ENCODE measurements around the gene FUBP3.

FUBP3 gene

DNA sequence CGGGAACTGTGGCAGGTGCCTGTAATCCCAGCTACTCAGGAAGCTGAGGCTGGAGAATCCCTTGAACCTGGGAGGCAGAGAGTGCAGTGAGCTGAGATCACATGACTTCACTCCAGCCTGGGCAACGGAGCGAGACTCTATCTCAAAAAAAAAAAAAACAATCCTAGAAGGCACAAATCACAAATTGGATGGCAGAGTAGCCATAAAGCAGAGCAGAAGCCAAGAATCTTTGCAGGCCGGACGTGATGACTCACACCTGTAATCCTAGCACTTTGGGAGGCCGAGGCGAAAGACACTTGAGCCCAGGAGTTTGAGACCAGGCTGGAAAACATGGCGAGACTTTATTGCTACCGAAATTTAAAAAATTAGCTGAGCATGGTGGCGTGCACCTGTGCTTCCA is 9.2 kb upstream of the FUBP3 start:
- ChIA-PET POLR2A (no interaction called here), CTCF (no interaction called here)
- DNase-seq (ENCODE audit: extremely low spot score): no peak
- TF ChIP-seq, protein P1, sequence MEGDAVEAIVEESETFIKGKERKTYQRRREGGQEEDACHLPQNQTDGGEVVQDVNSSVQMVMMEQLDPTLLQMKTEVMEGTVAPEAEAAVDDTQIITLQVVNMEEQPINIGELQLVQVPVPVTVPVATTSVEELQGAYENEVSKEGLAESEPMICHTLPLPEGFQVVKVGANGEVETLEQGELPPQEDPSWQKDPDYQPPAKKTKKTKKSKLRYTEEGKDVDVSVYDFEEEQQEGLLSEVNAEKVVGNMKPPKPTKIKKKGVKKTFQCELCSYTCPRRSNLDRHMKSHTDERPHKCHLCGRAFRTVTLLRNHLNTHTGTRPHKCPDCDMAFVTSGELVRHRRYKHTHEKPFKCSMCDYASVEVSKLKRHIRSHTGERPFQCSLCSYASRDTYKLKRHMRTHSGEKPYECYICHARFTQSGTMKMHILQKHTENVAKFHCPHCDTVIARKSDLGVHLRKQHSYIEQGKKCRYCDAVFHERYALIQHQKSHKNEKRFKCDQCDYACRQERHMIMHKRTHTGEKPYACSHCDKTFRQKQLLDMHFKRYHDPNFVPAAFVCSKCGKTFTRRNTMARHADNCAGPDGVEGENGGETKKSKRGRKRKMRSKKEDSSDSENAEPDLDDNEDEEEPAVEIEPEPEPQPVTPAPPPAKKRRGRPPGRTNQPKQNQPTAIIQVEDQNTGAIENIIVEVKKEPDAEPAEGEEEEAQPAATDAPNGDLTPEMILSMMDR (IDR thresholded peaks at IDR 0.05; ENCODE audit: control extremely low read depth, extremely low read depth, low read depth, missing control alignments): no peak

GRCh38 chr9:130575514-130575913 is 3.9 kb upstream of the FUBP3 start:
- DNase-seq (ENCODE audit: extremely low spot score): no peak
- TF ChIP-seq, protein P1 (IDR thresholded peaks at IDR 0.05; ENCODE audit: control extremely low read depth, extremely low read depth, low read depth, missing control alignments): no peak
- CTCF ChIA-PET: interaction anchor here (0.8 kb wide), 1 partner anchor 9 kb away, joined by 3 read pairs; no protein-coding TSS in a partner anchor
- POLR2A ChIA-PET: no interaction called here

GRCh38 chr9:130576176-130576575 is 3.2 kb upstream of the FUBP3 start:
- no peak for DNase-seq (ENCODE audit: extremely low spot score)
- TF ChIP-seq, protein P1 (IDR thresholded peaks at IDR 0.05; ENCODE audit: control extremely low read depth, extremely low read depth, low read depth, missing control alignments): no peak
- POLR2A ChIA-PET: no interaction called here
- CTCF ChIA-PET: interaction anchor here (0.8 kb wide), 1 partner anchor 10 kb away, joined by 3 read pairs; no protein-coding TSS in a partner anchor

DNA sequence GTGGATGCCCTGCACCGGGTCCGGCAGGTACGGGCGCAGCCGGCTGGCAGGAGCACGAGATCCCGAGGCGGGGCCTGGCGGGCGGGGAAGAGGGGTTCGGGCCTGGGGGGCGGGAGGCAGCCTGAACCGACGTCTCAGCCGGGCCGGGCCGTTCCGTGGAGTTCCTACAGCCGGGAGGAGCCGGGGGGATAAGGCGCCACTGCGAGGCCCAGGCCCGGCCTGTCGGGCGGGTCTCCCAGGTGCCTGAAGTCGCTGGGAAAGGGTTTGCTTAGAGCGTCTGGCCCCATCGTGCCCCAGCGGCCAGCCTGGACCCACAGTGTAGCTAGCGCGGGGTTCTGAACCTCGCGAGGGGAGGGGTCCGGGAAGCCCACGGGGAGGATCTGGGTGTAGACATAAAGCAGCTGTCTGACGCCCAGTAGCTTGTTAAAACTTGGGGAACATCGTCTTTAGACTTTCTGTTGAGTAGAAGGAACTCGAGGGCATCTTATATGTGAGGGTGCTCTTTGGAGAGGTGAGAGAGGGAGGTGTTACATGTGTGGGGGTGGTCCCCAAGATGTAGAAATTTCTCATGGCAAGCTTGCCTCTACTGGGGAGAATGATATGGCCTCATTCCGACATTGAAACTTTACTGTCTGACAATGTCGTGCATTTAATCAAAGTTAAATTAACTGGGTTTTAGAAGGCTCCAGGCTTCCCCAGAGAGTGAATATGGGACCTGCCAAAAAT is 524 bp downstream of the FUBP3 start:
- TF ChIP-seq, protein P1 (IDR thresholded peaks at IDR 0.05; ENCODE audit: control extremely low read depth, extremely low read depth, low read depth, missing control alignments): no peak
- CTCF ChIA-PET: interaction anchor here (1.0 to 1.2 kb wide), 3 partner anchors 11 to 121 kb away, joined by 3 read pairs; no protein-coding TSS in a partner anchor
- DNase-seq (ENCODE audit: extremely low spot score): no peak
- POLR2A ChIA-PET: interaction anchor here (0.5 to 0.7 kb wide), 4 partner anchors 26 to 751 kb away, joined by 3 to 4 read pairs (median 3); no protein-coding TSS in a partner anchor

DNA sequence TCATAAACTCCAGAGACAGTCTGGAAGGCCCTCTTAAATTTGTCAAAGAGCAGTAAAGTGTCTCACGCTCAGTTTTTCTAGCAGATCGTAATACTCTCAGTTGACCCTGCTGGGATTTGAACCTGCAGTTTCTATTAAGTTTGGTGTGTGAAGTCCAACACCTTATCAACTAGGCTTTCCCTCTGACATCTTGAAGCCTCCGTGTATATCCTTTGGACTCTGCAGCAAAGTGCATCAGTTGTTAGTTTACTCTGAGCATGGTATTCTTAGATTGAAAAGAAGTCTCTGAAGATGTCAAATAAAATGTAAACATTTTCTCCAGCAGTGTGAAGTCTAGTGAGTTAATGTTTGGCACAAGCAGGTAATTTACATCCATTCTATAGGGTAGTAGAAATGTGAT is 2.4 kb downstream of the FUBP3 start:
- ChIA-PET CTCF (no interaction called here), POLR2A (interaction anchor here (0.7 kb wide), 1 partner anchor 112 kb away, joined by 4 read pairs; the partner anchor contains the start of gene EXOSC2)
- TF ChIP-seq, protein P1 (IDR thresholded peaks at IDR 0.05; ENCODE audit: control extremely low read depth, extremely low read depth, low read depth, missing control alignments): no peak
- no peak for DNase-seq (ENCODE audit: extremely low spot score)

DNA sequence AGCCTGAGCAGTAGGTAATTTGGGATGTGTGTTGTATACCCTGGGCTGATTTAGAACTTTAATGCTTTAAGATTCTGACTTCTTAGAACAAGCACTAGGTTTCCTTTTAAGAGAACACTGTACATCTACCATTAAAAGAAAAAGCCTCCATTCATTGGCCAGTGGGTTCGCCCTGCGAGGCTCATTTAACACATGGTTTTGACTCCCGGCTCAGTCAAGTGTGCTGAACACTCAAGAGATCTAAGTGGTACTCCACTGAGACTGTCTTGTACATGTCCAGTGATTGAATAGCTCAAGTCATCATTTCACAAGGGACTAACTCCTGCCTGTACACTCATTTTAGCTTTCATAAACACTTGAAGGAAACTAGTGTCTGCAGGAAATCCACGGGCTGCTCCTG is 3.9 kb downstream of the FUBP3 start:
- TF ChIP-seq, protein P1 (IDR thresholded peaks at IDR 0.05; ENCODE audit: control extremely low read depth, extremely low read depth, low read depth, missing control alignments): no peak
- no peak for DNase-seq (ENCODE audit: extremely low spot score)
- ChIA-PET CTCF (no interaction called here), POLR2A (no interaction called here)
